HL-60 (cell line): ENCODE data around the gene FAM72C.
"Not testable (repeated sequence)": the region's sequence is repeated elsewhere in the genome, so short reads cannot be mapped to it uniquely, and the experiment has no call there.

Source experiments
- POLR2AphosphoS5 ChIP-seq: IDR thresholded peaks from 2 replicates; pipeline ENCODE4 v1.6.1; 2012; ENCODE audit warnings: low read depth
- TF ChIP-seq, protein P1 (sequence below): IDR thresholded peaks from one replicate; pipeline ENCODE4 v1.5.1; 2011; ENCODE audit warnings: low read length, control low read depth, inconsistent platforms; ENCODE audit not compliant: insufficient read depth
- TF ChIP-seq, protein P2 (sequence below): IDR thresholded peaks from 2 replicates; pipeline ENCODE4 v1.6.1; 2012; ENCODE audit warnings: low read depth; ENCODE audit not compliant: insufficient replicate concordance

DNA sequence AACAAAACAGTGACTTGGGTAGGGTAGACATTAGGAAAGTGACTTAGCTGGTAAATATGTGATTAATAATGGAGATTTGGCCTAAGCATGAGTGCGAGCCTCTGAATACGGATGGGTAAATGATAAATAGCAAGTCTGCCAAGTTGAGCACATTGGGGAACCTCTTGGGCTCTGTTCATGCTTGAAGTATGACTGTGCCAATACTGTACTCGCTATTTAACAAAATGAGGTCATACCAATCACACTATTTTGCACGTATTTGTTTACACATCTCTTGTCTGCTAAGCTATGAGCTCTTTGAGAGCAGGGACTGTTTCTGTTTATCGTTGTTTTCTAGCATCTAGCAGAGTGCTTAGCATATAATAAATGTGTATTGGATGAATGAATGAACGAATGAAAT, 24.2 kb upstream of the FAM72C start:
- TF ChIP-seq, protein P1, sequence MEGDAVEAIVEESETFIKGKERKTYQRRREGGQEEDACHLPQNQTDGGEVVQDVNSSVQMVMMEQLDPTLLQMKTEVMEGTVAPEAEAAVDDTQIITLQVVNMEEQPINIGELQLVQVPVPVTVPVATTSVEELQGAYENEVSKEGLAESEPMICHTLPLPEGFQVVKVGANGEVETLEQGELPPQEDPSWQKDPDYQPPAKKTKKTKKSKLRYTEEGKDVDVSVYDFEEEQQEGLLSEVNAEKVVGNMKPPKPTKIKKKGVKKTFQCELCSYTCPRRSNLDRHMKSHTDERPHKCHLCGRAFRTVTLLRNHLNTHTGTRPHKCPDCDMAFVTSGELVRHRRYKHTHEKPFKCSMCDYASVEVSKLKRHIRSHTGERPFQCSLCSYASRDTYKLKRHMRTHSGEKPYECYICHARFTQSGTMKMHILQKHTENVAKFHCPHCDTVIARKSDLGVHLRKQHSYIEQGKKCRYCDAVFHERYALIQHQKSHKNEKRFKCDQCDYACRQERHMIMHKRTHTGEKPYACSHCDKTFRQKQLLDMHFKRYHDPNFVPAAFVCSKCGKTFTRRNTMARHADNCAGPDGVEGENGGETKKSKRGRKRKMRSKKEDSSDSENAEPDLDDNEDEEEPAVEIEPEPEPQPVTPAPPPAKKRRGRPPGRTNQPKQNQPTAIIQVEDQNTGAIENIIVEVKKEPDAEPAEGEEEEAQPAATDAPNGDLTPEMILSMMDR: not testable (repeated sequence)
- not testable (repeated sequence) for TF ChIP-seq POLR2AphosphoS5
- TF ChIP-seq, protein P2, sequence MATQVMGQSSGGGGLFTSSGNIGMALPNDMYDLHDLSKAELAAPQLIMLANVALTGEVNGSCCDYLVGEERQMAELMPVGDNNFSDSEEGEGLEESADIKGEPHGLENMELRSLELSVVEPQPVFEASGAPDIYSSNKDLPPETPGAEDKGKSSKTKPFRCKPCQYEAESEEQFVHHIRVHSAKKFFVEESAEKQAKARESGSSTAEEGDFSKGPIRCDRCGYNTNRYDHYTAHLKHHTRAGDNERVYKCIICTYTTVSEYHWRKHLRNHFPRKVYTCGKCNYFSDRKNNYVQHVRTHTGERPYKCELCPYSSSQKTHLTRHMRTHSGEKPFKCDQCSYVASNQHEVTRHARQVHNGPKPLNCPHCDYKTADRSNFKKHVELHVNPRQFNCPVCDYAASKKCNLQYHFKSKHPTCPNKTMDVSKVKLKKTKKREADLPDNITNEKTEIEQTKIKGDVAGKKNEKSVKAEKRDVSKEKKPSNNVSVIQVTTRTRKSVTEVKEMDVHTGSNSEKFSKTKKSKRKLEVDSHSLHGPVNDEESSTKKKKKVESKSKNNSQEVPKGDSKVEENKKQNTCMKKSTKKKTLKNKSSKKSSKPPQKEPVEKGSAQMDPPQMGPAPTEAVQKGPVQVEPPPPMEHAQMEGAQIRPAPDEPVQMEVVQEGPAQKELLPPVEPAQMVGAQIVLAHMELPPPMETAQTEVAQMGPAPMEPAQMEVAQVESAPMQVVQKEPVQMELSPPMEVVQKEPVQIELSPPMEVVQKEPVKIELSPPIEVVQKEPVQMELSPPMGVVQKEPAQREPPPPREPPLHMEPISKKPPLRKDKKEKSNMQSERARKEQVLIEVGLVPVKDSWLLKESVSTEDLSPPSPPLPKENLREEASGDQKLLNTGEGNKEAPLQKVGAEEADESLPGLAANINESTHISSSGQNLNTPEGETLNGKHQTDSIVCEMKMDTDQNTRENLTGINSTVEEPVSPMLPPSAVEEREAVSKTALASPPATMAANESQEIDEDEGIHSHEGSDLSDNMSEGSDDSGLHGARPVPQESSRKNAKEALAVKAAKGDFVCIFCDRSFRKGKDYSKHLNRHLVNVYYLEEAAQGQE: not testable (repeated sequence)
